HG03135 (cell line): ENCODE measurements around the gene PCDH9.
"Not testable (repeated sequence)": the region's sequence is repeated elsewhere in the genome, so short reads cannot be mapped to it uniquely, and the experiment has no call there.

Experiments used
- ATAC-seq: cut with Tn5 transposase; IDR thresholded peaks from one replicate; pipeline ENCODE4 v1.9.1; 2021; ENCODE audit warnings: mild to moderate bottlenecking, moderate library complexity; ENCODE audit not compliant: unreplicated experiment

The PCDH9 gene

DNA sequence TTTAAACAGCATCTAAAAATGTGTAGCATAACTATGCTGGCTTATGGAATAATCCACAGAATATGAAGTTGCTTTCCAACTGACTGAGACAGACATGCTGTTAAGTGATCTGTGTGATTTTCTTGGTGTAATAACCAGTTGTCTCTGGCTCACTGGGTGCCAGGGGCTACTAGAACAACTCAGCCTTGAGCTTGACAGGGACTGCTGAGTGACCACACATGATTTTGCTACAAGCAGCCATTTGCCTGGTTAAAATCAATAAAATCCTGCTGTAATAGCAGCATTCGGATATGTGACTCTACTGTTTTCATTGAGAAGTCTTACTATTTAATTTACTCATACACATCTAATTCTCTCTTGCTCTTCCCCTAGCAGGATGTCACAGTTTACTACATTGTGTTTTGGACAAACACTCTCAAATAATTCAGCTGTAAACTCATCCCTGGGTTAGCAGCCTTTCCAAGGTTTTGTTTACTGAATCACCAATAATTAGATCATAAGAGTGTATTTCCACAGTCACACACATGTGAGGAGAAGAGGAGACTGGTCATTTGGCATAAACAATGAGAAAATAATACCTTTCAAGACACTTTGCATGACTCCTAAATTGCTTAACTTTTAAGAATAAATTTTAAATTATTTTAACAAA, 426.2 kb downstream of the PCDH9 start:
- no peak for ATAC-seq

DNA sequence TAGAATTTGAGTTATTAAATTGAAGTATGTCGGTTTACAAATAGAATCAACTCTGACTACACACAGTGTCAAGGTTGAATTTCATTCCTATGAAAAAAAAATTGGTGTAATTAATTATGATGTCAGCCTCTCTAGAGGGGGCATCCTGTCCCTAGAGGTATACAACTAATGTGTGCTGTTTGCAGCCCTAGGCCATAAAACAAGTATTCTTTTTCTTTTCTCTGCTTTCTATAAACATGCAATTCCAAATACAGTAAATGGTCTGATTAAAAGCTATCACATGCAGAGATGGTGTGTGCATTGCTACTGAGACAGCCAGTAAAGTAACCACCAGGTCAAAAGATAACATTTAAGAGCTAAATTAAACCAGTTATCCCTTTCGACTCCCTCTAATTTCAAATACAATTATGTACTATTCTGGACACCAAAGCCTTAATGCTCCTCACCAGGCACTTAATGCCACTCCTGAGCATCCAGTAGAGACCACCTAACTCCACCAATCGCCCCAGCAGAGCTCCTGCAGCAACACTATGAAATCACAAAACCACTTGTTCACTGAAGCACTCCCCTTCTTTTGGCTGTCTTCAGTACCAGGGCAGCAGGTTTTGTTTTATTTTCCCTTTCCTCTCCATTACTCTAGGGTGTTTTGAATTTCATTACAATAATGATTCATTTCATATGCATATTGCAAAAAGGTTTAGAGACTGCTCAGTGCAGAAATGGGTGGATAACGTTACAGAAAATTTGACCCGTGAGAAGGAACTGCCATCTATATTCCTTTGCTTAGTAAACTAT, 426.9 kb downstream of the PCDH9 start:
- no peak for ATAC-seq

DNA sequence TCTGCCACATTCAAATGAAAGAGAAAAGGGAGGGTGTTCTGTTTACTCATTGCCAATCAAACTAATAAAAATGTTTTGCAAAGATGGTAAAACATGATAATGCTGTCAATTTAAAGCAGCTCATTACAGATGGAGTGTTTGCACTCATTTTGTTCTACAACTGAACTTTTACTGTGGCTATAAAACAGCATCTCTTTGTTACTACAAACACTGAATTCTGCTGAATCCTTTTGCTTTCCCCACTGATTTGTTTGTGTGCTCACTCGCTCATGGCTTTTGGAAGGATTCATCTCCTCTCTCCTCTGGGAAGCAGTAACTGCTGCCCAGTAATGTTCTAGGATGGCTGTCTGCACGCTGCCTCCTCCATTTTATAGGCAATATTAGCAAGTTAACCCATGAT, 434.5 kb downstream of the PCDH9 start:
- ATAC-seq, result no peak

DNA sequence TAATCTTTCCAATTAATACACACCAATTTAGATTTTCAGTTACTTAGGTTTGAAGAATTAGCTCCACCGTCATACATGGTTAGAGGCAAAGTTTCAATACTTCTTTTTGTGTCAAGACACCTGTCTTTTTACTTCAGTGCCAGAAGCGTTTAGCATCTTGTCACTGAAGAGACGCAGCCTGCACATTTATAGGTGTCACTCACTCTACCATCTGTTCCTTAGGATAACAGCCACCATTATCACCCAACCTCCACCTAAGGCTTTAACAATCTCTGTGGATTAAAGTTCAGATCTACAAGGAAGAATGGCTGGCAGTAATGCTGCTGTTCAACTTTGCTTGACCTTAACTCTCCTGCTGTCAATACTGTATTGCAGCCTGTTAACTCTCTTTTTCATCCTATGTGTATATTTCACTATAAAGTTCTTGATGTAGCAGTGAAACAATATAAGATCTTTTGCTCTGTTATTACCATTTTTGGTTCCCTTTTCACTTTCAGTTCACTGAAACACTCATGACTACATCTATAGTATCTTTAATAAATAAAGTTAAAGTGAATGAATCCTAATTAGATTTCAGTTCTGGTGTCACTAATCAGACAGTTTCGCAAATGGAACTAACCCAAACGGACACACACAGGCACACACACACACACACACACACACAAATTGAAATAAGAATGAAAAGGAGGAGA, 435.6 kb downstream of the PCDH9 start:
- ATAC-seq, result no peak

DNA sequence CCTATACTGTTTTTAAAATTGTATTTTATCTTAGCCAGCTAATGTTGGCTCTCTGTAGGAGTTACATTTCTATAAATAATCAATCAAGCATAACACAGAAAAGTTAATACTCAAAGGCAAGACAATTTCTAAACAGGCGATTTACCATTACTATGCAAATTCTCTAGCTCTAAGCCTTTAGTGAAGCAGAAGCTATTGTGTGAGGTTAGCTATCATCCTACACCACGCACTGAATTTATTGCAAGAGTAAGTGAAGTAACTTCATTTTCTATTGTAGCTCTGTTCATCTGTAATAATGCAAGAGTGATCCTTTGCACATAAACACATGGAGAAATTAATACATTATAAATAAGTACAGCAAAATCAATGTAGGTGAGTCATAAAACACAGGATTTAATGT, 439.3 kb downstream of the PCDH9 start:
- no peak for ATAC-seq

DNA sequence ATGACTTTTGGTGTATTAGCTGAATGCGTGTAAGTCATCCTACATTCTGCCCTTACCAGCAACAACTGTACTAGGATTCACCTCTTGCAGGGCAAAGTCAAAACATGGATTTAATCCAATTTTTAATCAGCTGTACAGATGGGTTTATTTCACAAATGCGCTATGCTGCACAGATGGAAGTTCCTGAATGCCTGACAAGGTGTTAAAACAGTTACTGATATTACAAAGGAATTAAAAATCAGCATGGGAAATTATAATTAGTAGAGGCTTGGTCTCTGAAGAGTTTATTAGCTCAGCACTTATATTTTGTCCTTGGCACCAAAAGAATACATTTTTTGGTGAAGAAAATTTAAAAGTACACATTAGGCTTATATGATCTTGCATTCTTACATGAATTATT, 448.9 kb downstream of the PCDH9 start:
- no peak for ATAC-seq

DNA sequence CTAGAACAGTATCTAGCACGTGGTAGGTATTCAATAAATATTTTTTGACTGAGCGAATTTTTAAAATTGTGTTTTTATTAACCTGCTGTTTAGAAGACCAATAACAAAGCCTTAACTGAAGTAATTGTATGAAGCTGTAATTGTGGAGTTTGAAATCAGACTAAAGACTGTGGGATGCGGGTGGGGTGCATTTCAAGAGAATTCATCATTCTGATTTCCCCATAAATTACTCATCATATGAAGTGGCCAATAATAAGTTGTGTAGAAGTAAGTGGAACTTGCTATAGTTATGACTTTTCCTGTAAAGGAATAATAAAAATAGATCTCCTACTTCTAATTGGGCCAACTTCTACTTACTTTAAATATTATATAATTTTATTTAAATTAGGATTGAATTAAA, 449.3 kb downstream of the PCDH9 start:
- no peak for ATAC-seq

DNA sequence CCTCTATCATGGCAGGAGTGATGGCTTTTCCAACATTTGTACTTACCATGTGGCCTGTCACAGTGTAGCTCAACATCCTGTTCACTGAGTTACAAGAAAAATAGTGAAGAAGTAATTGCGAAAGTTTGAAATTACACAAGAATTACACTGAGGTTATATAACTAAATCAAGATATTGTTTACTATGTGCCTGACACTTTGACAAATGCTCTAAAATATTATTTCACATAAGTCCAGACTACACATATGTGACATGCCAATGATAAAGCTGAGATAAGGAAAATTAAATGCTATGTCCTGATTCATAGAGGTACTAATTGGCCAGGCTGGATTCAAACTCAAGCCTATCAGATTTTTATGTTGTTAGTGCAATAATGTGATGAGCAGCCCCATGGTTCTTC, 451.7 kb downstream of the PCDH9 start:
- no peak for ATAC-seq

DNA sequence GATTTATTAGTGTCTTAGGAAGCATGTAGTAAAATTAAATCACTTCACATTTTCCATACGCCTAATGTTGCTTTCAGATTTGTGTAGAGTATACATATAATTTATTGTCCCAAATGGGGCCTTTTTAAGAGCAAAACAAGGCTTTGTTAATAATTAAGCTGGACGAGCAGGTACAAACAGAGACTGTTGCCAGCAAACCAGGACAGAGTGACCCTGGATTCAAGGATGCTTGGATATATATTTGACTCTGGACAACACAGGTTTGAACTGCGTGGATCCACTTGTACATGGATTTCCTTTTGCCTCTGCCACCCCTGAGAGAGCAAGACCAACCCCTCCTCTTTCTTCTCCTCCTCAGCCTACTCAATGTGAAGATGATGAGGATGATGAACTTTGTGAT, 454.9 kb downstream of the PCDH9 start:
- no peak for ATAC-seq

DNA sequence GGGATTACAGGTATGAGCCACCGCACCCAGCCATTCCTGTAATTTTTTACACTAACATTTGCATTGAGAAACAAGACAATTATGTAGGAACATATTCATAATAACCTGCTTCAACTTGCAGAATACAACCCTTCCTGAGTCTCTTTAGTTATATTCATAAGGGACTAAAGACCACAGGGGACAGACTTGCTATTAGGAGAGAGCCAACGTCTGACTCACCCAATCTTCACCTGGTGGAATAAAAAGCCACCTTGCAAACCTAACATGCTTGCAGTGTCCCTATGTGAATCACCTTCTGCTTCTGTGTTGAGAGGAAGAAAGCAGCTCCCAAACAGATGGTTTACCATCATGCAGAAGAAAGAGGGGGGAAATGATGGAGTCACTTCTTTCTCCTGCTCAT, 456.1 kb downstream of the PCDH9 start:
- ATAC-seq, result no peak

DNA sequence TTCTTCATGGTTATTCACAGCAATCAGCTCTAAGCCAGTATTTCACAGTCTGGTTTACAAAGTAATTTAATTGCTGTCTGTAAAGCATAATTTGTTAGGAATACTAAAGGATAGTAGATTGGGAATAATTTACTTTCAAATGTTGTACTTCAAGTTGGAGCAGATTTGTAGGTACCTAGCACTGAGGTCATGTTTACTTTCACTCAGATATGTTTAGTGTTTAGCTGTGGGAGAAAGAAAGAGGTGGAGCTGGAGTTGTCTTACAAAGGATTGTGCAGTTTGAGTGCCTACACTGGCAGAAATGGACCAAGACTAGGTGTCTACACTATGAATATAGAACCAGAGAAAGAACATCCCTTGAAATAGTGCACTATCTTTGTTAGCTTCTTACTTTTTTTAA, 464.6 kb downstream of the PCDH9 start:
- no peak for ATAC-seq

DNA sequence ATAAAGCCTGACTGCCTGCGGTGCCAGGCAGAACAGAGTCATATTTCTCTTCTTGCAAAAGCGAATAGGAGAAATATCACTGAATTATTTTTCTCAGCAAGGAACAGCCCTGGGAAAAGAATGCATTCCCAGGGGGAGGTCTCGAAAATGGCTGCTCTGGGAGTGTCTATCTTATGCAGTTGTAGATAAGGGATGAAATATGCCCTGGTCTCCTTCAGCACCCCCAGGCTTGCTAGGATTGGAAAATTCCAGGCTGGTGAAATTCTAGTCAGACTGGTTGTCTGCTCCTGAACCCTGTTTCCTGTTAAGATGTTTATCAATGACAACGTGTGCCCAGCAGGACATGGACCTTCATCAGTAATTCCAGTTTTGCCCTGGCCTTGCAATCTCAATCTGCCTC, 469.5 kb downstream of the PCDH9 start:
- not testable (repeated sequence) for ATAC-seq

DNA sequence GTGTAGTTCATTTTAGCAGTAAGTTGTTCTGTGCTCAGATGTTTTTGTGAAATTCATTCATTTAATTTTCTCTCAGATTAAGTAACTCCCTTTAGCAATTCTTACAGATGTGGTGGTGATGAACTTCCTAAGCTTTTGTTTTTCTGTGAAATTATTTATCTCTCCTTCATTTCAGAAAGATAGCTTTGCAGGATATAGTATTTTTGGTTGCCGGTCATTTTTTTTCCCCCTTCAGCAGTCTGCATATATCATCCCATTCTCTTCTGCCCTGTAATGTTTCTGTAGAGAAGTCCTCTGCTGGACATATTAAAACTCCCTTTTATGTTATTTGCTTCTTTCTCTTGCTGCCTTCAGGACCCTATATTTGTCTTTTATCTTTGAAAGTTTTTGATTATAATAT, 470.2 kb downstream of the PCDH9 start:
- ATAC-seq, result no peak

DNA sequence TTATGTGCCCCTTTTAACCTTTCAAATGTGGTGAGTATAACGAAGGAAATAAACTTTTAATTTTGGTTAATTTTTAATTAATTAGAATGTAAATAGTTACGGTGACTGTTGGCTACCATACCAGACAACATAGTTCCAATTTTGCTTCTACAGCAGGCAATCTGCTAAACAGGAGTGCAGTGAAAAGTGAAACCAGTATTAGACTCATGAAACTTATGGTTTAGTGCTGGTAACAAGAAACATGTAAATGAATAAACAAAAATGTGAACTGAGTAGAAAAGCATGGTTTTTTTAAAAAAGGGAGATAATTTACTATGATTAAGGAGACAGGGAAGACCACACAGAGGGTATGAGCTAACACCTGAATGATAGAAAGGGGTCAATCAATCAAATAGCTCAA, 478.4 kb downstream of the PCDH9 start:
- ATAC-seq, result no peak

DNA sequence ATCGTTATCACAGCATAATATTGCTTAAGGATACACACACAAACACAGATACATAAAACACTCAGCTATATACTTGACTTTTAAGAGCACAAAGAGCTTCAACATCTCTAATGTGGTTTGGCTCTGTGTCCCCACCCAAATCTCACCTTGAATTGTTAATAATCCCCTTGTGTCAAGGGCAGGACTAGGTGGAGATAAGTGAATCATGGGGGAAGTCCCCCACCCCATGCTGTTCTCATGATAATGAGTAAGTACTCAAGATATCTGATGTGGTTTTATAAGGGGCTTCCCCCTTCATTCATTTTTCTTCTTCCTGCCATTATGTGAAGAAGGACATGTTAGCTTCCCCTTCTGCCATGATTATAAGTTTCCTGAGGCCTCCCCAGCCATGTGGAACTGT, 481.4 kb downstream of the PCDH9 start:
- ATAC-seq, result no peak

DNA sequence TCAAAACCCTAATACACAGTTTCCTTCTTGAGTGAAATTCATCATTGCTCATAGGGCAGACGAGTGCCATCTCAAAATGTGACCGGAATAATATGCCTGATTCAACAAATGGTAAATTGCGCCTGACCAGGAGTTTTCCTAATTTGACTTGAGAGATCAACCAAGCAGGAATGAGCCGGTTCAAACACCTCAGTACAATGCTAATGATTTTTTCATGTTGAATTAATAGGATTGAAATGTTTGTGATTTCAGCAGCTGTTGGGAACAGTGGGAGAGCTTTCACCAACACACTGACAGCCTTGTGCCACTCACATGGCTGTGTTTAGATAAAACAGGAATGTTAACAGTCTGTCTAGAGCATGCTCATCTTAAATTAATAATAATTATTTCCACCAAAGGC, 484.8 kb downstream of the PCDH9 start:
- no peak for ATAC-seq

DNA sequence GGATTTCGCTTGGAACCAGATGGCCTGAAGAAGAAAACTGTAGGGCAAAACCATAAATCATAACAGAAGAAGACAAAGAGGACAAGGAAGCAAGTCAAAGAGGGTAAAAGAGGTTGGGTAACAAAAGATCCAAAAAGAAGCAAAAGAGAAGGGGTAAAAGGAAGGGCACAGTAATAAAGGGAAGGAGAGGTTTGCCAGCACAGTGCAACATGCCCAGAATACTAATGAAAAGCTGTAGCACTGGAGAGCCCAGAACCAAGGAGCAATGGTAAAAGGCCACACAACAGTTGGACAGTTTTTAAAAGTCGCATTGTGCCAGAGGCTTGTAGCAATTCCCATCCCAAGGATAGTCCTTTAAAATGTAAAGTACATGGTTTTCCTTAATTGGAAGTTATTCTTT, 506.6 kb downstream of the PCDH9 start:
- ATAC-seq, result no peak

DNA sequence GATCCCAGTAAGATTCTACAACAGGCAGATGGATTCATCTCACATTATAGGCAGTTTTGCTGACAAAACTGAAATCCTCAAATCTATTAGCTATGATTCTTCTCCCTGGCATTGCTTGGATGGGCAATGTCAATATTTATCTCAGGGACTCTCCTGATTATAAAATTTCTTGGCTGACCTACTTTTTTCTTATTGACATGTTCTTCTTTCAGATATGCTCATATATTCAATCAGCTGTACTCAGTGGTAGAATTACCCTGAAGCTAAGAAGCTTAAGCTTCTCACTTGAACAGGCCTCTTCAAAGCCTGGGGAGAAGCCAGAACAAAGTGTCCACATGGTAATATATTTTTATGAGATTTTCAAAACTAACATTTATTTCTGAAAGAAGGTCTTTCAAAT, 513.6 kb downstream of the PCDH9 start:
- ATAC-seq, result no peak

DNA sequence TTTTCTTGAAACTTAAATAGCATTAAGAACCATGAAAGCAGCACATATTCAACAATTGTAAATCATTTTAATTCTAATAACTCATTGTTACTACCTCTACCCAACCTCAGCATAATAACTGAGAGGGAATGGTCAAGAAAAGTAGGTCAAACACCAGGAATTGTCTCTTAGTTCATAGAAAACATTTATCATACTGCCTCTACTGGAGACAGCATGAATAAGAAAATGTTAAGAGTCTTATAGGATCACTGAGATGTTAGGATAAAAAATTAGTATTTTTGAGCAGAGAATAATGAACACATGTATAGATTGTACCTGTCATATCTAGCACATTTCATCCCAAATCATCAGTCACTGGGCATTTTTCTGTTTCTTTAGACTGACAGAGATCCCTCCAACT, 515.3 kb downstream of the PCDH9 start:
- no peak for ATAC-seq

DNA sequence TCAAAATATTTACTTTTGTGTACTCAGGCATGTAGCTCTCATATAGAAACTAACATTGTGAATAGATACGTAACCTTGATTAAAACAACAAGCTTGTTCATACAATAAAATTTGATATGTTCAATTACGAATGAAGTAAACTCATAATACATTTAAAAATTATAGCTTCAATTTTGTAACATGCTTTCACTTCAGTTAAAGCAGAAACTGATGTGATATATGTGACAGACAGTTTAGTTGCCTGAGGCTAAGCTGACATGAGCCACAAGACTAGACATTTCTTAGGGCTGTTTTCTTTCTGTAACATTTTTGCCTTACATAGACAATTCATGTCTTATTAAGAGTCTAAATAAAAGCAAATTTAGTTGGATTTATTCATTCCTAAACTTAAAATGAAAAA, 526.0 kb downstream of the PCDH9 start:
- ATAC-seq, result no peak

DNA sequence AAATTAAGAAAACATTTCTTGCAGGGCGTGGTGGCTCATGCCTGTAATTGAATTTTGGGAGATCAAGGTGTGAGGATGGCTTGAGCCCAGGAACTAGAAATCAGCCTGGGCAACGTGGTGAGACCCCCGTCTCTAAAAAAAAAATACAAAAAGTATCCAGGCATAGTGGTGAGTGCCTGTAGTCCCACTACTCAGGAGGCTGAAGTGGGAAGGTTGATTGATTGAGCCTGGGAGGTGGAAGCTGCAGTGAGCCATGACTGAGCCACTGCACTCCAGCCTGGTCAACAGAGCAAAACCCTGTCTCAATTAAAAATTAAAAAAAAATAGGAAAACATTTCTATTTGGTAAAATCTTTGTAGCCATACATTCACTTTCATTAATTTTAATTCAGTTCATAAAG, 526.5 kb downstream of the PCDH9 start:
- no peak for ATAC-seq

DNA sequence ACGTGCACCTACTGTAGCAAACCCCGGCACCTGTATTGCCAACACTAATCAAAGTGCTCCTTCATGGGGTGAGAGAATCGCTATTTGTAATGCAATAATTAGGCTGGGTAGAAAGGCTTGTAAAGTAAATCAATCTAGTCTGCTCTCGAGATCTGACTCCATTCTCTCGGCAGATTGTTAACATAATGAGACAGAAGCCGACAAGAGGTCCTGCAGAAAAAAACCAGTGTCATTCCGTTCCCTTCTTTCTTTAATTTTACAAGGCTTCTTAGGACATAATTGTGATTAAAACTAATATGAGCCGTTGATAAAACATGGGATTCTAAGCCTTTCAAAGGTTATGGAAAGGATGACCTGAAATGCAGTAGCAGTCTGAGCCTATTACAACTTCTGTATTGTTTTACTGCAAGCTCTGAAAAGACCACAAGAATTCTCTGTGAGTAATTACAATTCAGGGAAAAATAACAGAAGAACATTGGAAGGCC, 530.0 kb downstream of the PCDH9 start:
- ATAC-seq, result no peak
